GM19463 (cell line): ENCODE measurements around the gene PDGFA.

Experiments
- ATAC-seq: cut with Tn5 transposase; IDR thresholded peaks from one replicate; pipeline ENCODE4 v1.9.1; 2021; ENCODE audit warnings: mild to moderate bottlenecking, moderate library complexity; ENCODE audit not compliant: unreplicated experiment

PDGFA gene

DNA sequence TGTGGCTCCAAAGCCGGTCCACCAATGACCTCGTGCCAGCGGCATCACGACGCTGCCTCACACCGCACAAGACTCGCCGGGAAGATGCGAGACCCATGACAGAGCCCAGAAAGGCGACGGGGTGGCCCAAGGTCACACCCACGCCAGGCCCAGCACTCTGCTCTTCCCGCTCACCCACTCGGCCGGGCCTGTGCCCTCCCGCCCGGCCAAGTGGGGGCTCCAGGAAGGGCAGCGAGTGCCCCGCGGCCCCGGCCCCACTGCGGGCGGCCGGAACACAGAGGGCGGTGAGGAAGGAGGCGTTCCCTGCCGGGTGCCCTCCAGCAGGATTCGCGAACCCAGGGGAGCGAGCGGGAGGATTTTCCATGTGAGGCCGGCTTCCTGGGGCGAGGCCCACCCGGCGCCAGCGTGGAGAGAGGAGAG is 56.3 kb downstream of the PDGFA start:
- no peak for ATAC-seq

GRCh38 chr7:462173-463103 is 57.2 kb downstream of the PDGFA start:
- no peak for ATAC-seq

GRCh38 chr7:461453-462172 is 58.0 kb downstream of the PDGFA start:
- ATAC-seq: no peak

DNA sequence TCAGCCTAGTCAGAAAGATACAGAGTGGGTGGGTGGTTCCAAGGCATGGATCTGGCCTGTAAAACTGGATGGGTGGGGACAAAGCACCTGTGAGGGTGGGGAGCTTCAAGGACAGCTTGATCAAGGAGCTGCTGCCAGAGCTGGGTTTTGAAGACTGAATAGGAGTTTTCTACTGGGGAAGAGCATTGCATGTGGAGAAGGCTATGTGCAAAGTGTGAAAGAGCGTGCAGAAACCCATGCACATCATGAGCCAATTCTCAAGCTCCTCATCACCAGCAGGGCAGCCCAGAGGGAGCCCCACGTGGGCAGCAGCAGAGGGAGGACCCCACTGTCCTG is 58.6 kb downstream of the PDGFA start:
- ATAC-seq: no peak

- no peak for ATAC-seq
Observed at GRCh38 chr7:460374-461116, 59.1 kb downstream of the PDGFA start.

- ATAC-seq: no peak
Observed at GRCh38 chr7:459584-460373, 59.9 kb downstream of the PDGFA start.

DNA sequence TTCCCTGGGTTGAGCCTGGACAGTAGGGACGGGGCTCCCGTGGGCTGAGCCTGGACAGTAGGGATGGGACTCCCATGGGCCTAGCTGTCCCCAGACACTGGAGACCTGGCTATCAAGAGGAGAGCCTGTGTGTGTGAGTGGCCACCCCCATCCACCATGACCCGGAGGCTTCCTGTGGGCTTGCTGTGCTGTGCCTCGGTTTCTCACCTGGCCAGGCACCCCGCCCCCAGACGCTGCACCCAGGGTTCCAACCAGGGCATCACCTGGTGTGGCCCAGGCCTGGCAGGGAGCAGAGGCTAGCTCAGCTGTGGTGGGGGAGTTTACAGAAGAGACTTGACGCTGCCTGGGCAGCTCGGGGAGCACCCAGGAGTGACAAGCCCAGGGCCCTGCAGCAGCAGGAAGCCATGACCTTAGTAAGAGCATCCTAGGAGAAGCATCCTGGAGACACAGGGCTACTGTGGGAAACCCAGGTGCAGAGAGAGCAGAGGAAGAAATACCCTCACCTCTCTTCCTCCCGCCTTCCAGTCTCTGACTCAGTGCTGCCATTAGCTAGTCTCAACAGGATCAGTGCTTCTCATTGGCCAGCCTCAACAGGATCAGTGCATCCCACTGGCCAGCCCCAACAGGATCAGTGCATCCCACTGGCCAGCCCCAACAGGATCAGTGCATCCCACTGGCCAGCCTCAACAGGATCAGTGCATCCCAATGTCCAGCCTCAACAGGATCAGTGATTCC is 61.0 kb downstream of the PDGFA start:
- ATAC-seq: no peak

GRCh38 chr7:457814-458510 is 61.7 kb downstream of the PDGFA start:
- ATAC-seq: no peak

GRCh38 chr7:455110-455928 is 64.3 kb downstream of the PDGFA start:
- no peak for ATAC-seq

- ATAC-seq: no peak
Observed at GRCh38 chr7:454356-455109, 65.1 kb downstream of the PDGFA start.

DNA sequence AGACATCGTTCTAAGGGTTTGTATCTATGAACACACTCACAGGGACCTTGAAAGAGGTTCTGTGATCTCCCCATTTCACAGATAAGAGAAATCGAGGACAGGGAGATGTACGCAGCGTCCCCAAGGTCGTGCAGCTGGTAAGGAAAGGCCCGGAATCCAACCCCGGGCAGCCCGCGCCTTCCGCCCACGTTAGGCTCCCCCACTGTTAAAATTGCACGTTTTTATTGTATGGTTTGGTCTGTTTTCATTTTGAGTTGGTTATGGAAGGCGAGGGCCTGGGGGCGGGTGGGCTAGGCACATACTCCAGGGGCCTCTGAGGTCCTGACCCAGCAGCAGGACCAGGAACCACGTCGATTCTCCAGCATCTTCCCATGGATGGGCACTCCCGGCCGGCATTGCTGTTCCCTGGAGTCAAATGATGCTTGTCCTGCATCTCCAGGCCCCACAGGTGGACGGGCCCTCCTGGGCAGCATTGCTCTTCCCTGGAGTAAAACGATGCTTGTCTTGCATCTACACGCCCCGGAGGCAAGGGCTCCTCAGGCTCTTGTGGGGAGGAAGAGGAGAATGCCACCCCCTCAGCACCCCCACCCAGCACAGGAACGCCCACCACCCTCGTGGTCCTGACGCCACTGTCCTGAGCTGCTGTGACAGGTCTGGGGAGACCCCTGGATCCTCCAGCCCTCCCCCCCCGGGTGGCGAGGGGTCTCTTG is 65.9 kb downstream of the PDGFA start:
- no peak for ATAC-seq

- ATAC-seq: no peak
Observed at GRCh38 chr7:452791-453455, 66.7 kb downstream of the PDGFA start.

DNA sequence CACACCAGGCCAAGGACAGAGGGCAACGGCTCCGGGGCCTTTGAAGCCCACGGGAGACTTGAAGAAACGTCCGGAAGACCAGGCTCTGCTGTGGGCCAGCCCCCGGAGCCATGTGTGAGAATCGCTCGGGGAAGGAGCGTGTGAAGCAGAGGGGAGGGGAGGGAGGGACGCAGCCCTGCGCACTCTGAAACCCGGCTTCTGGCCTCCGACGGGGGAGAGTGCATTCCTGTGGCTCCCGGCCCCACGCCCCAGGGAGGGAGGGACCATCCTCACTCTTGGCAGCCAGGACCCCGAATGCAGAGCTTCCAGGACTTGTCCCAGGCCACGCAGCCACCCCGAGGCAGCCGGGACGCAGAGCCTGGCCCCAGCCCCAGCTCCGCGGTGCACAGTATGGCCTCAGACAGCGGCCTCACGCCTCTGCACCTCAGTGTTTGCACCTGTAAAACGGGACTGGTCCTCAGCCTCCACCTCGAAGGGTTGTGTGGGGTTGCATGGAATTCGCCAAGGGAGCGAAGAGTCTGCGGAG is 67.4 kb downstream of the PDGFA start:
- ATAC-seq: no peak

GRCh38 chr7:451255-452225 is 68.1 kb downstream of the PDGFA start:
- ATAC-seq: no peak

GRCh38 chr7:450741-451140 is 68.9 kb downstream of the PDGFA start:
- ATAC-seq: no peak
